Measurements from ENCODE around the gene C17orf67.

- TF ChIP-seq CTCF (IDR thresholded peaks at IDR 0.05; ENCODE audit: low read depth, low read length, missing input control) (no peak), FOXA1 (IDR thresholded peaks at IDR 0.05) (no peak), ATF3 (IDR thresholded peaks at IDR 0.05) (no peak), YY1 (IDR thresholded peaks at IDR 0.05) (no peak), TAF1 (conservative IDR thresholded peaks at IDR 0.05) (no peak), SP1 (IDR thresholded peaks at IDR 0.05) (no peak), GABPA (IDR thresholded peaks at IDR 0.05 in 1 of 2, conservative IDR thresholded peaks at IDR 0.05 in 1 of 2) (no peak), HNF4G (IDR thresholded peaks at IDR 0.05) (no peak), REST (IDR thresholded peaks at IDR 0.05) (no peak), EGR1 (IDR thresholded peaks at IDR 0.05; ENCODE audit: low read depth in 2 of 2) (no peak), ZBTB33 (IDR thresholded peaks at IDR 0.05) (no peak), MAX (IDR thresholded peaks at IDR 0.05) (no peak)
Observed at GRCh38 chr17:56774650-56775049, 59.1 kb downstream of the C17orf67 start.
